Stimulated activated CD8-positive, alpha-beta memory T cell treated with anti-CD3 and anti-CD28 coated beads, Interleukin-7, amount 100 ng/mL, for 48 hours (primary cell): ENCODE results near the gene RUBCN.
A peak's percentile ranks its signal among the peaks of the same experiment; 100 is the strongest.
"Not testable (repeated sequence)": the region's sequence is repeated elsewhere in the genome, so short reads cannot be mapped to it uniquely, and the experiment has no call there.

Experiments
- DNase-seq, 2 donors: peaks; one replicate each; pipeline ENCODE4 v3.0.0-alpha.2; 2020; ENCODE audit warnings: low read depth in 1 of 2; ENCODE audit errors: extremely low read depth in 1 of 2

The RUBCN gene

DNA sequence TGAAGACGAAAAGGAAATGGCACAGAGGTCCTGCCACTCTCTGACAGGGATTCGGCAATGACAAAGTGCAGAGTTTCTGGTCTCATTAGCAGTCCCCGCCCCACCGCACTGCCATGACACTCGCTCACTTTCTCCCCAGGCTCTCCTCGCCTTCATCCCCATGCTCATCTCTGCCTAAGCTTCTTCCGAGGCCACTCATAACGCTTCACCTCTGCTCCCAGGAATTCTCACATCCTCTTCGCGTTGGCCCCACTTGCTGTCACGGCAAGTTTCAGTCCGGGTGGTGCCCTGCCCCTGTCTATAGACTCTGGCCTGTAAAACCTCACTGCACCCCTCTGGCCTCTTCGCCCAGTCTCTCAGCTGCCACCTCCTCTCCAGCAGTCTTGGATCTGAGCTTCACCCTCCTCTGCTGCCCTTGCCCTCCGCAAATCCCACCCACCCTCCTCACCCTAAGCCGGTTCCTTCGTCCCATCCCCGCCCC, 654 bp downstream of the RUBCN start:
- peak; percentile 23 to 36 for DNase-seq

DNA sequence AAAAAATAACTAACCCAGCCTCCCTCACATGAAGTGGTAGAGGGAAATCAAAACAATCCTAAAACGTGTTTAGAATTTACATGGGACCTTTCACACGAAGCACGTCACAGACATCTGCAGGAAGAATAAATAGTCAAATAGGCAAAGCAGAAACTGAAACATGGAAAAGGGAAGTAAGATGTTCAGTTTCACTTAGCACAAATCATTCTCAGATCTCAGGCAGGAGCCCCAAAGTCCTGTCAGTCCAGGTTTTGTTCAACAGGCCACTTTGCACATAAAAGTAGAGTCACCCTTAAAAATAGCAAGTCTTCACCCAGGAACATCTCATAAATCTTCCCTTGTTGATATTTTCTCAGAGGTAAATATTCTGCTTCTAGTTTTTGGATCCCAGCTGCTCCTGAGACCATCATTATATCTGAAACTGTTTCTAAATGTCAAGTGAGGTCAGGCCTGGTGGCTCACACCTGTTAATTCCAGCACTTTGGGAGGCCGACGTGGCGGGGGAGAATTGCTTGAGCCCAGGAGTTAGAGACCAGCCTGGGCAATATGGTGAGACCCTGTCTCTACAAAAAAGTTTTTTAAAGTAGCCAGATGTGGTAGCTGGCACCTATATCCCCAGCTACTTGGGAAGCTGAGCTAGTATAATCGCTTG, 1.9 kb downstream of the RUBCN start:
- no peak for DNase-seq

DNA sequence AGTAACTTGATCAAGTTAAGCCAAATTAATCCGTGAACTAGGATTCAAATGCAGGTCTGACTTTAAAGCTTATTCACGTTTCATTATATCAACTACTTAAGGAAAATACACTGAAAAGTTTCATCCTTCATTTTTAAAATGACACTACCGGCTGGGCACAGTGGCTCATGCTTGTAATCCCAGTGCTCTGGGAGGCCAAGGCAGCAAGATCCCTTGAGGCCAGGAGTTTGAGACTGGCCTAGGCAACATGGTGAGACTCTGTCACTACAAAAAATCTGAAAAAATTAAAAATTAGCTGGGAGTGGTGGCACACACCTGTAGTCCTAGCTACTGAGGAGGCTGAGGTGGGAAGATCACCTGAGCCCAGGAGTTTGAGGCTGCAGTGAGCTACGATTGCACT, 3.7 kb downstream of the RUBCN start:
- no peak for DNase-seq

DNA sequence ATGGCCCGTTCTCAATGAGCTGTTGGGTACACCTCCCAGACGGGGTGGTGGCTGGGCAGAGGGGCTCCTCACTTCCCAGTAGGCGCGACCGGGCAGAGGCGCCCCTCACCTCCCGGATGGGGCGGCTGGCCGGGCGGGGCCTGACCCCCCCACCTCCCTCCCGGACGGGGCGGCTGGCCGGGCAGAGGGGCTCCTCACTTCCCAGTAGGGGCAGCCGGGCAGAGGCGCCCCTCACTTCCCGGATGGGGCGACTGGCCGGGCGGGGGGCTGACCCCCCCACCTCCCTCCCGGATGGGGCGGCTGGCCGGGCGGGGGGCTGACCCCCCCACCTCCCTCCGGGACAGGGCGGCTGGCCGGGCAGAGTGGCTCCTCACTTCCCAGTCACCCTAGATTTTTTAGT, 5.2 kb downstream of the RUBCN start:
- DNase-seq = not testable (repeated sequence)

DNA sequence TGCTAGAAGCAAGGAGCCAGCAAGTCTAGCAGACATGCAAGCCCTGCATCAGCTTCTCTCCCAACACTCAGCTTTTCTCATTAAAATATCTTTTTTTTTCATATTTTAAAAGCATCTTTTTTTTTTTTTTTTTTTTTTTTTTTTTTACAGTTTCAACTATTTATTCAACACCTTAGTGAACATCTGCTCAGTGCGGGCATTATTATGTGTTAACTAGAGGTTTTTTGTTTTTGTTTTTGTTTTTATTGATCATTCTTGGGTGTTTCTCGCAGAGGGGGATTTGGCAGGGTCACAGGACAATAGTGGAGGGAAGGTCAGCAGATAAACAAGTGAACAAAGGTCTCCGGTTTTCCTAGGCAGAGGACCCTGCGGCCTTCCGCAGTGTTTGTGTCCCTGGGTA, 5.9 kb downstream of the RUBCN start:
- not testable (repeated sequence) for DNase-seq

DNA sequence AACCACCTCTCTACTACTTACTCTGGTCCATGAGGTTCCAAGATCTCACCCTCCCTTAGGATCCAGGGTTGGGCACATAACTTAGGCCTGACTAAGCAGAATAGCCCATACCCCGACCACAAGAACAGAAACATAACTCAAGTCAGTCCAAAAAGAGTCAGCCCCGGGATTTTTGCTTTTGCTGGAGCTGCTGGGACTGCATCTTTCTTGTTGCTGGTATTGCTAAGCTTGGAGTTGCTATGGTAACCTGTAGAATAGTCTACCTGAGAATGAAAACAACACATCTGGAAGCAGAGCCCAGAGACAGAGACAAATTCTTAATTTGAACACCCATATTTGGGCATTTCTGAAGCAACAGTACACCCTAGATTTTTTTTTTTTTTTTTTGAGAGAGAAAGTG, 6.5 kb downstream of the RUBCN start:
- DNase-seq = no peak

DNA sequence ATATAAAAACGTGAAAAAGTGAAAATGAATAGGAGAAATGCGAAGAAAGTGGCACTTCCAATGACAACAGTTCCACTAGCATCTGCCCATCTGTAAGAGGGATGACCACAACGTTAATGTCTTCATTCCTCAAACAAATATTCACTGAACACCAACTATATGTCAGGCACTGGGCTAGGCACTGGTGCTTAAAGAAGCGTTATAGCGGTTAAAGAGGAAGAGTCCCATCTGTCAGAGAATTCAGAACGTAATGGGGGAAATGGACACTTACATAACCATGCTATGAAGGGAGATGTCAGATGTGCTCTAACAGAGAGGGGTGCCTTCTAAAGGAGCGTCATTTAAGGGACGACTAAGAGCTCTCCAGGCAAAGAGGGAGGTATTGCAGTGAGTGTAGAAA, 8.2 kb downstream of the RUBCN start:
- DNase-seq = no peak

DNA sequence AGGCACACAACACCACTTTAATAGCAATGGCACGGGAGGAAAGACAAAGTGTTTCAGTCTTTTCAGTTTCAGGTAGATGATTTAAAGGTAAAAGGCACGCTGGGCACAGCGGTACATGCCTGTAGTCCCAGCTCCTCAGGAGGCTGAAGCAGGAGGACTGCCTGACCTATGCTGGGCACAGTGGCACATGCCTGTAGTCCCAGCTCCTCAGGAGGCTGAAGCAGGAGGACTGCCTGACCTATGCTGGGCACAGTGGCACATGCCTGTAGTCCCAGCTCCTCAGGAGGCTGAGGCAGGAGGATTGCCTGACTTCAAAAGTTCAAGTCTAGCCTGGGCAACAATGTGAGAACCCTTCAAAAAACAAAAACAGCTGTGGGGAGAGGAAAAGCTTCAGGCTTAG, 8.8 kb downstream of the RUBCN start:
- DNase-seq = not testable (repeated sequence)

DNA sequence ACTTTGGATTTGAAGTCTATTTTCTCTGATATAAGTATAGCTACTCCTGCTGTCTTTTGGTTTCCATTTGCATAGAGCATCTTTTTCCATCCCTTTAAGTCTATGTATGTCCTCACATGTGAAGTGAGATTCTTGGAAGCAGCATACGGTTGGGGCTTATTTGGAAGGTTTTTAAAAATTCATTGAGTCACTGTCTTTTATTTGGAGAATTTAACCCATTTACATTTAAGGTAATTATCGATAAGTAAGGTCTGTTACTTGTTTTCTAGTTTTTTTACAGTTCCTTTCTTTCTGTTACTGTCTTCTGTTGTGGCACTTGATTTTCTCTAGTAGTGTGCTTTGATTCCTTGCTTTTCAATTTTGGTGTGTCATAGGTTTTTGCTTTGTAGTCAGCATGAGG, 14.0 kb downstream of the RUBCN start:
- DNase-seq = no peak

DNA sequence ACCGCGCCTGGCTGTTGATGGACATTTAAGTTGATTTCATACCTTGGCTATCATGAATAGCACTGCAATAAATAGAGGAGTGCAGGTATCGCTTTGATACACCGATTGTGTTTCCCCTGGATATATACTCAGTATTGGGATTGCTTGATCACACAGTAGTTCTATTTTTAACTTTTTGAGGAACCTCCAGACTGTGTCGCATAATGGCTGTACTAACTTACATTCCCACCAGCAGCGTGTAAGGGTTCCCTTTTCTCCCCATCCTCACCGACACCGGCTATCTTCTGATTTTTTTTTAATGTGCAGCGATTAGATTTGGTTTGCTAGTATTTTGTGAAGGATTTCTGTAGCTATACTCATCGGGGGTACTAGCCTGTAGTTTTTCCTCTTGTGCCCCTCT, 16.0 kb downstream of the RUBCN start:
- DNase-seq = no peak

DNA sequence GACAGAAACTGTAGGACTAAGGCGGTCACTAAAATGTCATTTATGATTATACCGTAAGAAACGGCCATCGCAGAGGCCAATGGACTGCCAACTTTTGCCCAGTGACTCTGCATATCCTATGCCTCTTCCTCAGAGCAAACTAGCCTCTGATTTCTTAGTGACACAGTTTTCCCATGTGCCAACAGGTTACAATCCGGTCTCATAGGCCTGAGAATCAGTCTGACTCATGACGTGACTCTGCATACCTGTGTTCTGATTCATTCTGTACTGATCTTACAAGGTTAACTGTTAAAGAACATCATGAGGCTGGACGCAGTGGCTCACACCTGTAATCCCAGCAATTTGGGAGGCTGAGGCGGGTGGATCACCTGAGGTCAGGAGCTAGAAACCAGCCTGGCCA, 17.8 kb downstream of the RUBCN start:
- DNase-seq = no peak

DNA sequence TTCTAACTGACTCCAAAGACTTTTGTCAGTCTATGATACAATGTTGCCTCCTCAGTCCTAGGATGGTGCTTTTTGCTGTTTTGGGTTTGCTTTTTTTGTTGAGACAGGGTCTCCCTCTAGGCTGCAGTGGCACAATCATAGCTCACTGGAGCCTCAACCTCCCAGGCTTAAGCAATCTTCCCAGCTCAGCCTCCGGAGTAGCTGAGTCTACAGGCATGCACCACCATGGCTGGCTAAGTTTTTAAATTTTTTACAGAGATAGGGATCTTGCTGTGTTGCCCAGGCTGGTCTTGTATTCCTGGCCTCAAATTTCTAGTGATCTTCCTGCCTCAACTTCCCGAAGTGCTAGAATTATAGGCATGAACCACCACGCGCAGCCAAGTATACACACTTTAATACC, 22.5 kb downstream of the RUBCN start:
- no peak for DNase-seq

DNA sequence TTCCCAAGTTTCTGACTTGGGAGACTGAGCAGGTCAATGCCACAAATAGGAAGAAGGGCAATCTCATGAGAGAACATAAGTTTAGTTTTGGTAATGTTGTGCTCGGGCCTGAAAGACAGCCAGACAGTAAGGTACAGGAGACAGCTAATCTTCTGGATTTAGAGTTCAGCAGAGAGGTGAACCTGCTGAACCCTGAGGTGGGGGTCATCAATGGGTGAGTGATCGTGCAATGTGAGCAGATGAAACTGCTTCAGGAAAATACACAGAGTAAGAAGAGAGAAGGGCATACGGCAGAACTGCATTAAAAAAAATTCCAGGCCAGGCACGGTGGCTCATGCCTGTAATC, 23.3 kb downstream of the RUBCN start:
- DNase-seq = no peak

DNA sequence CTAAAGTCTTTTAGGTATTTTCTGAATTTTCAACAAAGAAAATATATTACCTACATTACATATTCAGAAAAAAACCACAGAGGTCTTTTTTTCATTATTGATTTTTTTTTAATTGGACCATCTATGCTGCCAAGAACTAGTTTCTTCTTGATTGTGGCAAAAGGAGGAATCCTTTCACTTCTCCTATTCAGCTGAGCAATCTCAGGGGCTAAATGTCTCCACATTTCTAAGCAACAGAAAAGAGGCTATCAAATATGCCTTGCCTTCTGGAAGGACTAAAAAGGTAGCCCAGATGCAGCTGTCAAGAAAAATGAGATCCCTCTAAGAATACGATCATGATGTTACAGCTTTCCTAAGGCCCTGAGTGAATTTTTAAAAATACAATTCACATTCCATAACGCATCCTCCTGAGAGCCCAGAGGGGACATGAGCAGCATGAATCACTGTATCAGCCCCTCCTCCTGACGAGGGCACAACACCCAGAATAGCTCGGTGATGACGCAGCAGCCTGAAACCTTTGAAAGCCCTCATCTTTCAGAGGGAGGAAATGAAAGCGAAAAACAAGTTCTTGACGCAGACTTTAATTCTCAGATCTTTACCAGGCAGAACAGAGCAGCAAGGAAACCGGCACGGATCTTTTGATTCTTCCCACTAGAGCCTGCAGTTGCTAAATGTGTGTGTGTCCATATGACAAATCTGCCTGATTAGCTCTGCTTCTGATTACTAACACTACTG, 24.6 kb downstream of the RUBCN start:
- peak; percentile 64 to 90 for DNase-seq

DNA sequence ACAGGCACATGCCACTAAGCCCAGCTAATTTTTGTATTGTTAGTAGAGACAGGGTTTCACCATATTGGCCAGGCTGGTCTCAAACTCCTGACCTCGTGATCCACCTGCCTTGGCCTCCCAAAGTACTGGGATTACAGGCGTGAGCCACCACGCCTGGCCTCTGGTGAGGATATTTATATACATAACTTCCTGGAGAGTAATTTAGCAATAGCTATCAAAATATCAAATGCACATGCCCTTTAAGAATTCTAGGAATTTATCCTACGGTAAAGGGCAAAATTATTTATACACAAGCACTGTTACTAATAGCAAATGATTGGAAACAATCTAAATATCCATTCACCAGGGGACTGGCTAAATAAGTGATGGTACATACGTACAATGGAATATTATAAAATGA, 25.7 kb downstream of the RUBCN start:
- DNase-seq = not testable (repeated sequence)

DNA sequence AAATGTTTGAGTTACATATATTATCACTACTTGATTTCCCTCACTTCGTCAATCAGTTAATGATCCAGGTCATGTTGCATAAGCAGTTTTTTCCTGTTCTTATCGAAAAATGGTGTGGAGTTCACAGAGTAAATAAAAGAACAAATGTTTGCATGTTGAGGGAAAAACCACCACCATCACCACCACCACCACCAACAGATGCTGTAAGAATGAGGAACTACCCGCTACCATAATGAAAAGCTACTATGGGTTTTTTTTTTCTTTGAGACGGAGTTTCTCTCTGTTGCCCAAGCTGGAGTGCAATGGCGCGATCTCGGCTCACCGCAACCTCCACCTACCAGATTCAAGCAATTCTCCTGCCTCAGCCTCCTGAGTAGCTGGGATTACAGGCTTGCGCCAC, 27.6 kb downstream of the RUBCN start:
- no peak for DNase-seq

DNA sequence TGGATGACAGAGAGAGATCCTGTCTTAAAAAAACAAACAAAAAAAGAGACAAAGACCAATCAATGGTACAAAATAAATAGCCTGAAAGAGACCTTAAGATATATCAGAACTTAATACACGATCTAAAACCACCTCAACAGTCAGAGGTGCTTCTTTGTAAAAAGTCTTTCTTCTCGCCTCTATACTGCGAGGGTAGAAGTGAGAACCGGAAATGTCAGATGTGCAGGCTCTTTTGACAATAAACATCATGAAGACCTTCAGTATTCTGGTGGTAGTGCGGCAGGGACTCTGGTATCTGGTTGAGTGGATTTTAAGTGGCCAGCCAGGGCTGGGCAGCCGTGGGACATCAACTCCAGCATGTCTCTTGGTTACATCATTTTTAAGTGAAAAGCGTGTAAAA, 30.0 kb downstream of the RUBCN start:
- DNase-seq = no peak

DNA sequence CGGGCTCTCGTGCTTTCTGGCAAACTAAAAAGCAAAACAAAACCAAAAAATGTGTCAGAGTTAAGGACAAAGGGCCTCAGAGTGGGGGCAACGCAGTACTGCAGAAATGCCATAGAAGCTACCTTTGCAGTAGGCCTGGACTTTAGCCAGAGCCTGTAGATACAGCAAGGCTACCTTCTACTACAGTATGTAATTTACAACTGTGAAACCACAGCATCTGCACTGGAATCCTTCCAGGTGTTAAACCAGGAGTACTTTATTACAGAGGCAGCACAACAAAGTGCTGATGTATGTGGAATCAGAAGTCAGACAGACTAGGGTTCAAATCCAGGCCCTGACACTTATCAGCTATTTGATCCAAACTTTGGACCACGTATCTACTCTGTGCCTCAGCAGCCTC, 34.9 kb downstream of the RUBCN start:
- no peak for DNase-seq

DNA sequence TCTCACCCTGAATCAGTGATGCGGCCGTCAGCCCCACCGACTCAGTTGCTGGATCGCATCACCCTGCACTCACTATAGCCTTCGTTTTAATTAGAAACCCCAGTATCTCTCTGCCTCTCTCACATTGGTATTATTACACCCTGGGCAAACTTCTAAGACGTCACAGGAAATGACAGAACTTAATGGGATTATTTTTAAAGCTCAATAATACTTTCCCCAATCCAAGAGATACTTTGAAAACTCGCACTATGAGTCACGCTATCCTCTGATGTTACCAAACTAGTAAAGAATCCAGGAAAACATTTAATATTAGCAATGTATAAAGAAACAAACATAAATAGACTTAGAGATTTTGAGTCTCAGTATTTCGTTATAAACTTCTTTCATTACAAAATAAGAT, 36.6 kb downstream of the RUBCN start:
- no peak for DNase-seq

DNA sequence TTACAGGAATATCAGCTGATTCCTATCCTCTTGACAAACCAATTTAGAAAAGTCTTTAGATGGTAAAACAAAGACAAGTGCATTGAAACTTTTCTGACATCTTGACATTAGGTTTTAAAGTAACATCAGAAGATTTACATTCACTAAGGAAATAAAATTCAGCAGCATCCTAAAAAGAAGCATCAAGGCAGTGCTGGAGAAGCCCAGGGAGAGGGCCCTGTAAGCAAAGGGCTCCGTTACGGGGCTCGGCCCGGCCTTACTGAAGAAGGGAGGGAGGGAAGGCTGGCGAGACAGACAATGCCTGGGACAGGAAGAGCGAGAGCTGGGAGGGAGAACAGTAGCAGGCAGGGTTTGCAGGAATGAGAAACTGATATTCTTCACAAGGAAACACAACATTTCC, 39.3 kb downstream of the RUBCN start:
- no peak for DNase-seq

DNA sequence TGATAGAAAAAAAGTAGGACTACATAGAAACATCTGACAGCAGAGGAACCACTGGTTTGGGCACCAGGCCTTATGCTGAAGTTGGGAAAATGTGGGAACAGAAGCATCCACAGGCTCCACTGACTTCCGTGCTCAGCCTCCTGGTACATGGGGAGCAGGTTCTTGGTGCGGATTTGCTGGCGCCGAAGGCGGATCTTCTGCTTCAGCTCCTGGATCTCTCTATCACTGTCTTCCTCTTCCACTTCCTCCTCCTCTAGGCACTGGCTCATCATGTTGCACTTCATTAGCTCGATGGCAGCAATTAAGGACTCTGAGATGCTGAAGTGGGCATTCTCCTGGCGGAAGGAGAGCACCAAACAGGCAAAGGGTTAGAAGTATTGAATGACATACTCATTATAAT, 42.5 kb downstream of the RUBCN start:
- DNase-seq = no peak

DNA sequence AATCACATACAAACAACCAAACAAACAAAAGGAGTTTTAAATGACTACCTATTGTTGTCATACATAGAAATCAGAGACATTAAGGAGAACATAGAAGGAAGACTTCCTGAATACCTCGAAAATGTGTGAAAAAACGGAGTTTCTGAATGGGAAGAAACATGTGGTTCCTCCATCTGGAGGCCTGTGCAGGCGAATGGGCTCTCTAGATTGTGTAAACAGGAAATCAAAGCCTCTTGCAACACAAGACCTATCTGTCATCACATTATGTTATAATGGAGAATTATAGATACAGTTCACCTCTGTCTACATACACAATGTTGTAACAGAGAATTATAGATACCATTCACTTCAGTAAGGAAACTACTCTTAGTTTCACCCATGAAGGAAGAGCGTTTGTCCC, 44.1 kb downstream of the RUBCN start:
- no peak for DNase-seq

DNA sequence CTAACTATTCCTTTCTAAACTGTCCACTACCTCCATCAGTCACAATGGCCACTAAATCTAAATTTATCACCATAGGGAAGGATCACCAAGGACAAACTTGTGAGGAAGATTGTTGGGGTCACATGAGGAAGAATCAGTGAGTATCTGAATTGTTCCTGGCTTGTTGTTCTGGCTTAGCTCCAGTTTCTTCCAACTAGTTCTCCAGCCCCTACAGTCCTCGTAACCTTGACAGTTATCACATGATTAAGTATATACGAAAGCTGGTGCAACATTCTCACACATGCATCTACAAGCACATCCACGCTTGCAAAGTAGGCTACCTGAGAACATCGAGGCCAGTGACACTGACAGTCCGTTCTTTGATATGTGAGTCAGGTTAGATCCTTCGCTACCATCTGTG, 46.0 kb downstream of the RUBCN start:
- DNase-seq = no peak
